NCI-H2107 treated with DMSO at 0.1 percent for 48 hours (cell line): ENCODE results near the gene LYPD5.
"Not testable (repeated sequence)": the region's sequence is repeated elsewhere in the genome, so short reads cannot be mapped to it uniquely, and the experiment has no call there.

Source experiments
- DNase-seq: peaks from one replicate; lab custom pipeline; 2025; ENCODE audit not compliant: unreplicated experiment; lab: John Stamatoyannopoulos, UW

Gene LYPD5, protein sequence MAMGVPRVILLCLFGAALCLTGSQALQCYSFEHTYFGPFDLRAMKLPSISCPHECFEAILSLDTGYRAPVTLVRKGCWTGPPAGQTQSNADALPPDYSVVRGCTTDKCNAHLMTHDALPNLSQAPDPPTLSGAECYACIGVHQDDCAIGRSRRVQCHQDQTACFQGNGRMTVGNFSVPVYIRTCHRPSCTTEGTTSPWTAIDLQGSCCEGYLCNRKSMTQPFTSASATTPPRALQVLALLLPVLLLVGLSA

DNA sequence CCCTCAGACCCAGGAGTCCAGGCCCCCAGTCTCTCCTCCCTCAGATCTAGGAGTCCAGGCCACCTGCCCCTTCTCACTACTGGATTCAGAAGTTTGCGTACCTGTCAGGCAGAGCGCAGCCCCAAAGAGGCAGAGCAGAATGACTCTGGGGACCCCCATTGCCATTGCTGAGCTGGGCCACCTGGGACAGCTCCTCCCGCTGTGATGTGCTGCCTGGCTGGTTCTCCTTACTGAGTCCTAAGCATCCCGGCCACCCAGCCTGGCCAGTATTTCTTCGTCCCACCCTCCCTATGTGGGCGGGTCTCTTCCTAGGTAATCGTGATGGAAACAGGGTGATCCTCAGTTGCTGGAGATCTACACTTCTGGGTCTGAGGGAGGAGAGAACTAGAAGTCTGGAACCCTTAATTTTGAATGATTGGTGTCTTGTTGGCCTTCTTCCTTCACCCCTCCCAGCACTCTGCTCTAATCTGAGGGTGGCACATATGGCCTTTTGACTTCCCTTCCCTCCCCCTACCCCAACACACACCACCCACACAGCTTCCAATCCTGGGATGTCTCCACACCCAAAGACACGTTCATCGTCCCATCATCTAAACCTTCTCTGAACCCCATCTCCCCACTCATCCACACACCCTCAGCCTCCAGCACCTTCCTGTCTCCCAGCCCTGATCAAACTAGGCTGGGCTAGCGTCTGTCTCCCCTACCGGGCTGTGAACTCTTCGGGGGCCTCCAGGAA is at the start of gene LYPD5:
Gene LYPD5, minus strand, starts transcription at position 232 of the 736 bp plus-strand sequence. Its CDS starts 67 bp downstream, at position 165.
- DNase-seq: no peak

DNA sequence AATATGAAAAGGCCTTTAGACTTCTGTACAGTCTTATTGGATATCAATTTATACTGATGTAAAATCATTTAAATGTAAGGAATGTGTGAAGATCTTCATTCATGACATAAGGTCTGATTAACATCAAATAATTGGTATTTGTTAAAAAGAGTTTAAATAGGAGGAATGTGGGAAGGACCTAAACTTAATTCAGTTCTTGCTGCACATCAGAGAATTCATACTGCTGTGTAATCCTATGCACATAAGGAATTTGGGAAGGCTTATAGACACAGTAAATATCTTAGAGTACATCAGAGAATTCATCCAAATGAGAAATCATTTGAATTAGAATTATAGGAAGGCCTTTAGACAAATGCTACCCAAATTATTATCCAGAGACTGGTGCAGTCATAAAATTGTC is 46.6 kb upstream of the LYPD5 start:
- no peak for DNase-seq

DNA sequence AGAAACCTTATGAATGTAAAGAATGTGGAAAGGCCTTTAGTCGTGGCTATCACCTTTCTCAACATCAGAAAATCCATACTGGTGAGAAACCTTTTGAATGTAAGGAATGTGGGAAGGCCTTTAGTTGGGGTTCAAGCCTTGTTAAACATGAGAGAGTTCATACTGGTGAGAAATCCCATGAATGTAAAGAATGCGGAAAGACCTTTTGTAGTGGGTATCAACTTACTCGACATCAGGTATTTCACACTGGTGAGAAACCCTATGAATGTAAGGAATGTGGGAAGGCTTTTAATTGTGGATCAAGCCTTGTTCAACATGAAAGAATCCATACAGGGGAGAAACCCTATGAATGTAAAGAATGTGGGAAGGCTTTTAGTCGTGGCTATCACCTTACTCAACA is 45.6 kb upstream of the LYPD5 start:
- no peak for DNase-seq

DNA sequence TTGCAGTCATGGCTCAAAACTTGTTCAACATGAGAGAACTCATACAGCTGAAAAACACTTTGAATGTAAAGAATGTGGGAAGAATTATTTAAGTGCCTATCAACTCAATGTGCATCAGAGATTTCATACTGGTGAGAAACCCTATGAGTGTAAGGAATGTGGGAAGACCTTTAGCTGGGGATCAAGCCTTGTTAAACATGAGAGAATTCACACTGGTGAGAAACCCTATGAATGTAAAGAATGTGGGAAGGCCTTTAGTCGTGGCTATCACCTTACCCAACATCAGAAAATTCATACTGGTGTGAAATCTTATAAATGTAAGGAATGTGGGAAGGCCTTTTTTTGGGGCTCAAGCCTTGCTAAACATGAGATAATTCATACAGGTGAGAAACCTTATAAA is 45.0 kb upstream of the LYPD5 start:
- no peak for DNase-seq

DNA sequence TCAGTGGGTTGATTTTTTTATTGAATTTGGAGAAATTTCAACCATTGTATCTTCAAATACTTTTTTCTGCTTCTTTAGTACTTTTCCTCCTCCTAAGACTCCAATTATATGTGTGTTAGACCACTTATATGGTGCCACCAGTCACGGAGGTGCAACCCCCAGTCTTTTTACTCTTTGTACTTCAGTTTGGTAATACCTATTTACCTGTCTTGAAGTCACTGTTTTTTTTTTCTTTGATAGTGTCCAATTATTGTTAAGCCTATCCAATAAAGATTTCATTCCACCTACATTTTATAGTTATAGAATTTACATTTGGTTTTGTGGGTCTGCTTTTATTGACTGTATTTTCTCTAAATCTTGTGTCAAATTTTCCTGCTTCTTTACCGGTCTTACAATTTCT is 39.8 kb upstream of the LYPD5 start:
- no peak for DNase-seq

DNA sequence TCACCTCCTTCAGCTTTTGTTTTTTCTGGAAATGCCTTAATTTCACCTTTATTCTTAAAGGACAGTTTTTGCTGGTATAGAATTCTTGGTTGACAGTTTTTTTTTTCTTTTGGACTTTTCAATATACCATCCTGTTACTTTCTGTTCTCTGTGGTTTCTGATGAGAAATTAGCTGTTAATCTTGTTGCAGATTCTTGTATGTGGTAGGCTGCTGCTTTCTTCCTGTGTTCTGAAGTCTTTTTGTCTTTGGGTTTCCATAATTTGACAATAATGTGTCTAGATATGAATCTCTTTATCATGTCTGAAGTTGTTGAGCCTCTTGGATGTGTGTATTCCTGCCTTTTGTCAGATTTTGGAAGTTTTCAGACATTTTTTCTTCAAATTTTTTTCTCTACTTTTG is 36.9 kb upstream of the LYPD5 start:
- no peak for DNase-seq

DNA sequence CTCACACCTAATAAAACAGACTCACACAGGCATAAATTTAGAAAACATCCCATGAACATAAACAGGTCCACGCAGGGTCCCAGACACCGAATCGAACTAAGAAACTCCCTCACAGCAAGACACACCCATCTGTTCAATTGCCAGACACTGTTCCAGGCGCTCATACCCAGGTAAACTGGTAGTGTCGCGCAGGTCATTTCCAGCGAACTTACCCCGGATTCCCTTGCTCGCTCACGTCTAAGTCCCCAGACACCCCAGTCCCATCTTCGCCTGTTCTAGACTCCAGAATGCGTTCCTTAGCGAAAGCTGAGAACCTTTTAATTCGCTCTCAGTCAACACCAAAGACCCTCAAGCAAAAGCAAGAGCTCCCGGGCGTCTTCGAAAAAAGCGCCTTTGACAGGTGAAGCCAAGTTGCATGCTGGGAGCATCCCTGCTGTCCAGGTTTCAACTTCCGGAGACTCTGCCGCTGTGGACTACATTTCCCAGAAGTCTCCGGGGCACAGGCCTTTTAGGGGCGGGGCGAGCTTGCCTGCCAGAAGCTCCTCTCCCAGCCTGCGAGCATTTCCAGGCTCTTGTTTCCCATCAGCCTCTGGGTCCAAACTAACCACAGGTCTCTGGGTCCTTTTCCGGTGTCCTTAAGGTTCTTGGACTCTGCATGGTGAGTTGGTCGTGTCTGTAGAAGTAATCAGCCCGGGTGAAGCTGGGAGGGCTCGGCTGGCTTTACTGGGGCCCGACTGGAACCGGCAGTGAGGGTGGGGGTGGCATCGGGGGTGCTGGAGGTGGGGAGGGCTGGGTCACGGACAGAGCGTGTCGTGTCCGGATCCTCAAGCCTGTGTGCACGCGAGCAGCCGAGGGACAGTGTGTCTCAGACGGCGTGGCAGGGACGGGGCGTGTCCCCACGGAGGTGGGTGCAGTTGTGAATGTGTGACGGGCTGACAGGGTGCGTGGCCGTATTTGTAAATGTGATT is 24.8 kb upstream of the LYPD5 start, which contains the start of gene ZNF283:
Gene ZNF283, plus strand, starts transcription at position 535 of the 968 bp plus-strand sequence. CDS start 6,184 bp downstream, outside the sequence.
- DNase-seq: peak; percentile 43

DNA sequence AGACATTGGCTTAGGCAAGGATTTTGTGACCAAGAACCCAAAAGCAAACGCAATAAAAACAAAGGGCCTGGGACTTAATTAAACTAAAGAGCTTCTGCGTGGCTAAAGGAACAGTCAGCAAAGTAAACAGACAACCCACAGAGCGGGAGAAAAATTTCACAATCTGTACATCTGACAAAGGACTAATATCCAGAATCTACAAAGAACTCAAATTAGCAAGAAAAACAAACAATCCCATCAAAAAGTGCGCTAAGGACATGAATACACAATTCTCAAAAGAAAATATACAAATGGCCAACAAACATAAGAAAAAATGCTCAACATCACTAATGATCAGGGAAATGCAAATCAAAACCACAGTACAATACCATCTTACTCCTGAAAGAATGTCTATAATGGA is 22.3 kb upstream of the LYPD5 start:
- DNase-seq: not testable (repeated sequence)

DNA sequence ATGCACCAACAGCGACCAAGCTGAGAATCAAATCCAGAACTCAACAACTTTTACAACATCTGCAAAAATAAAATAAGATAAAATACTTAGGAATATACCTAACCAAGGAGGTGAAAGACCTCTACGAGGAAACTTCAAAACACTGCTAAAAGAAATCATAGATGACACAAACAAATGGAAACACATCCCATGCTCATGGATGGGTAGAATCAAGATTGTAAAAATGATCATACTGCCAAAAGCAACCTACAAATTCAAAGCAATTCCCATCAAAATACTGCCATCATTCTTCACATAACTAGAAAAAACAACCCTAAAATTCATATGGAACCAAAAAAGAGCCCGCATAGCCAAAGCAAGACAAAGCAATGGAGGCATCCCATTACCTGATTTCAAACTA is 21.6 kb upstream of the LYPD5 start:
- DNase-seq: not testable (repeated sequence)

DNA sequence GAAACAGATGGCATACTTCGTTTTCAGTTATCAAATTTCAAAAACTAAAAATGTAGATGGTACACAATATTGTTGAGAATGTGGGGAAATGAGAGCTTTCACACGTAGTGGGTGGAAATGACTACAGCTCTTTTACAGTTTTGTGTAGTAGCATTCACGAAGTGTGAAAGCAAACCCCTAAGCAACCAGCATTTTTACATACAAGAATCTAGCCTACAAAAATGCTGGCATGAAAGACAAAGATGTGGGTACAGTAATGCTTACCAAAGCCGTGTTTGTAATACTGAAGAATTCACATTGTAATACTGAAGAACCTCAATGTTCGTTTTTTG is 18.6 kb upstream of the LYPD5 start:
- no peak for DNase-seq

DNA sequence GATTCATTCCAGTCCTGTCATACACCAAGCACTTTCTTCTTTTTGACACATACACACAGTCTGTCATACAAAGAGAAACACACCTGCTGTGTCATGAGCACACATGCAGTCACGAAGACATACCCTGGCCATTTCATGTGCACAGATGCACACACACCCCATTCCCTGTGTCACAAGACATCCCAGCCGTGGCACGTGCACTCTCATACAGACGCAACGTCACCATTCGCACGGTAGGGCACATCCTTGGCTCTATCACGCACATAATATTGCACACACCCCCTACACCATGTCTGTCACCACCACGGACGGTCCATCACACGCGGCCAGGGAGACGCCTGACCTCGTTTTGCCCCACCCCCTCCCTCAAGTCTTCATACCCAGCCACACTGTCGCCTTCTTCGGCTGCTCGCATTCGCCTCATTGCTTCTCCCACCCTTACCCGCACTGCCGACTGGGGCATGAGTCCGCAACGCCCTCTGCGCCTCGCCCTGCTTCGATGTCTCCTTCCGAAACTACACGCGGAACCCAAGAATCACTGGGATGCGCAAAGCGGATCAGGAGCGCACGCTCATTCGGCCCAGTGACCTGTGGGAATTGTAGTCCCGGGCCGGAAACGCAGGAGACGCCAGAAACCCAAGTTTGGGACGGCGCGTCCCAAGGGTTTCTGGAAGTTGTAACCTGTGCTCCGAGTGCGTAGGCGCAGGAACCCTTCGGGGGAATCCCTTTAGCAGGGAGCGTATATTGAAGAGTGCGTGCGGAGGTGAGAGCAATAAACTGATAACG is 18.0 kb upstream of the LYPD5 start:
- no peak for DNase-seq

DNA sequence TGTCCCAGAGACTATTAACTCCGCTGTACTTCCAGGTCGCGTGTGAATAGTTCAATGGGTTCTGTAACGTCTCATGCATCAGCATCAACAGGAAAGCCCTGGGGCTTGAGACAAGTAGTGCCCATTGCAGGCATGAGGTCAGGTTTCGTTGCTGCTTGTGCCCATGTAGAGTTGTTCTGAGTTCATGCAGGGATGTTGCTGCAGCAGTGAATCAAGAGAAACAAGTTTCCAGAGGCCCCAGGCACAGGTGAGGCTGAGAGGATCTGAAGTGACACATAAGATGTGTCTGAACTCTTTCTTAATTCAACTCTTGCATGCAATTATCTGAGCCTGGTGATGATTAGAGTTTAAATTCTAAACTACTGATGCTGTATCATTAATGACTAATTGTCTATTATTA is 16.3 kb upstream of the LYPD5 start:
- DNase-seq: no peak

DNA sequence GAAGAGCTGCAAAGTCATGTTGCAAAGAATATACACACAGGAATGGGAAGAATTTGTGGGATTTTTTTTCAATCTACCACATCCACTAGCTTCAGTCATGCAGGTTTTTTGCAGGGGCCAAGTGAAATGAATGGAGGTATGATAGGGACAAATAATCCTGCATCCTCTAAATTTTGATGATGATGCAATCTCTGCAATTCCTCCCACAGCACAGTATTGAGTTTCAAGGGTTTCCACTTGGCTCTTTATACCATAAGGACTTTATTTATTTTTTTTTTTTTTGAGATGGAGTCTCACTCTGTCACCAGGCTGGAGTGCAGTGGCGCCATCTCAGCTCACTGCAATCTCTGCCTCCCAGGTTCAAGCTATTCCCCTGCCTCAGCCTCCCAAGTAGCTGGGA is 15.2 kb upstream of the LYPD5 start:
- DNase-seq: not testable (repeated sequence)

DNA sequence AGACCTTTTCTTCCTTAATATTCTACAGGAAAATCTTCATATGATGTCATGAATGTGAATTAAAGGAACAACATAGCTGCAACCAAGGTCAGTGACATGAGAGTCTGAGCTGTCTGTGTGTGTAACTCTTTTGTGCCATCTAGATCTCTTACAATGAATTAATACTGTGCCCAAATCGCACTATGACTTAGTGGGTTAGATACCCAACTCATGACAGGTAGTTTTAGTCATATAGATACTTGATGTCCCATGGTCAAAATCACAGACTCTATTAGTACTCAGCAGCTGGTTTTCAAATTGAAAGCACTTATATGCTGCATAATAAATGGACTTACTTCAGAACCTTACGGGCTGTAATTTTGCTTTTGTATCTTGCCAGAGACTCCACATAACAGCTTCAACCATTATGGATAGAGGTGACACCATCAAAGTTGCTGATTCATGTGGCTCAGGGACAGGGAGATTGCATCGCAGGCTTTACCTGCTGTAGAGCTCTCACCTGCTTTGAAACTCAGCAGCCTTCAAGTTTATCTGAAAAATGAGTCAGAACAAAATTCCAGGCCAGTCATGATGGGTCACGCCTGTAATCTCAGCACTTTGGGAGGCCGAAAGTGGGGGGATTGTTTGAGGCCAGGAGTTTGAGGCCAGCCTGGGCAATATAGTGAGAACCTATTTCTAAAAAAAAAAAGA is 12.6 kb upstream of the LYPD5 start:
- DNase-seq: no peak

DNA sequence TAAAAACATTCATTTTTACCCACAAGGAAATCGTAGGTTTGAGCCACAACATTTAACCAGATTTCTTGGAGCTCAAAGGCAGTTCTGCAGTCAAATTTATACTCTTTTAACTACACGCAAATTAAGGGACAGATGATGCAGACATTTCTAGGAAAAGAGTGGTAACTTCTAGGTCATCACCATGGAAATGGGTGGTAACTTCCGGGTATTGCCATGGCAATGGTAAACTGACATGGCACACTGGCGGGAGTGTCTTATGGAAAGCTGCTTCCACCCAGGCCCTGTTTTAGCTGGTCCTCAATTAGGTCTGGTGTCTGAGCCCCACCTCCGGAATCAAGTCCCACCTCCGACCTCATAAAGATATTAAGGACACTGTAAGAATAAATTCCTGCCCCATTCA is 10.4 kb upstream of the LYPD5 start:
- no peak for DNase-seq

DNA sequence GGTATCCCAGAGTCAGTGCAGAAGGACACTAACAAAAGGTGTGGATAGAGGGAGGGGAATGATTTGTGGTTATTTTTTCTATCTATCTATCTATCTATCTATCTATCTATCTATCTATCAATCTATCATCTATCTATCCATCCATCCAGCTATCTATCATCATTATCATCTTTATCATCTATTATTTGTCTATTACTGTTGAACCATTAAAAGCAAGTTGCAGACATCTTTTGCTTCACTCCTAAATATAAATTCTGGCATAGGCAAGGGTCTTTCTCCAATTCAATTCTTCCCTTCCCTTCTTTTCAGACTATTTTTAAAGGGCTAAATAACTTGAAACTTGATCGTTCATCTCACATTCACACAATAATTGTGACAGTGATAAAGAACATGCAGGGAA is 10.0 kb upstream of the LYPD5 start:
- DNase-seq: no peak

DNA sequence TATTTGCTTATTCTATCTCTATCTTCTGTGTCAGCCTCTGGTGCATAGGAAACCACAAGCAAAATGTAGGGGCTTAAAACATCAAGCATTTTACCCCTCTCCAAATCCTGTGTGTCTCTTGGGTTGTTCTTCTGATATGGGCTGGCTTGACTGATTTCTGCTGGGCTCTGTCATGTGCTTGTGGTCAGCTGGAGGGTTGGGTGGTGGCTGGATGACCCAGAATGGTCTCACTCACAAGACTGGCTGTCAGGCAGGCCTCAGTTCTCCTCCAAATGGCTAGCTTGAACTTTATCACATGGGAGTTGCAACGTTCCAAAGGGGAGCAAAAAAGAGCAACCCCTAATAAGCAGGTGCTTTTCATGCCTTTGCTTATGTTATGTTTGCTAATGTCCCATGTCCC is 9.6 kb upstream of the LYPD5 start:
- no peak for DNase-seq

DNA sequence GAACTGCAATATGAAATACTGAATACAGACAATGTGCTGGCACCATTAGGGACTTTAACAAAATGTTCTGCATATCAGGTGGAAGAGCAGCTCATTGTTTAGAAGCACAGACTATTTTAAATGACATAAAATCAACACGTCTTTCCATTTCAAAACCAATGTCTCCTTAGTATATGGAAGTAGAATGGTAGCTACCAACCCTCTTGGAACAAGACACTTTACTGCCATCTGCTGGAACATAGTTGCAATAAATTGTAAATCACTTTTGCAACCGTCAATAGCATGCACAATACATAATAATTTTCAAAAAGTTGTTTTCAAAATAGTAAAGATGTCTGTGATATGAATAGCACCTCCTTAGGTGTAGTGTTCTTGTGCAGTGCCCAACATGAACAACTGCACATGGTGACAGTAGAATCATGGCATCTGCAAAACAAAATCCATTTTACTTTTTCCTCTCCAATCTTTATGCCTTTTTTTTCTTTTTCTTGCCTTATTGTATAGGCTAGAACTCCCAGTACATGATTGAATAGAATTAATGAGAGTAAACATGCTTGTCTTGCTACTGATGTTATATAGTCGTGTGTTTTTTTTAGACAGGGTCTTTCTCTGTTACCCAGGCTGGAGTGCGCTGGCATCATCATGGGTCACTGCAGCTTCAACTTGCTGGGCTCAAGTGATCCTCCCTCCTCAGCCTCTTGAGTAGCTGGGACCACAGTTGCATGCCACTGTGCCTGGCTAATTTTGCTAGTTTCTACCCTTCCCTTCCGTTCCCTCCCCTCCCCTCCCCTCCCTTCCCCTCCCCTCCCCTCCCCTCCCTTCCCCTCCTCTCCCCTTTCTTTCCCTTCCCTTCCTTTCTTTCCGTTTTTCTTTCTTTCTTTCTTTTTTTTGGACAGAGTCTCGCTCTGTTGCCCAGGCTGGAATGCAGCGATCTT is 7.8 kb upstream of the LYPD5 start:
- peak; percentile 44 for DNase-seq

DNA sequence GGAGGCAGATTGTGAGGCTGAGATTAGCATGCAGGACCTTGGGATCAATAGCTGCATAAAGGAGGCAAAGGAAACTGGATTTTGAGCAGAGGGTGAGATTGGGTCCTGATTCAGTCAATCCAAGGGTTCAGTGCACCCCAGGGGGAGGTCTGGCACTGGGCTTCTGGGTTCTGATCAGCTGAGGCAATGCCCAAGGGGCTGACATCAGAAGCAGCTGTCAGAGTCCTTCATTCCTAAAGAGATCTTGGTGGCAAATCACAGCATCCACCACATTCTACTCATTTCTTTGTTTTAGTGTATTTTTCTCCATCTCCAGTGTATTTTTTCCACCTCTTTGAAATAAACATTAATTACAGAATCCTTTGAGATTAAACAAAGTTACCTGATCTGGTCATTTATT is 5.4 kb upstream of the LYPD5 start:
- no peak for DNase-seq
